PC-9 (cell line): ENCODE results near the gene RHOF.

Experiments used
- EZH2 ChIP-seq: fragments of 200-600 bp; sonication (generic); IDR thresholded peaks from 2 replicates; pipeline ENCODE4 v1.8.0; 2017; ENCODE audit warnings: antibody characterized with exemption, low read depth
- TF ChIP-seq, protein P1 (sequence below): fragments of 200-600 bp; sonication (generic); conservative IDR thresholded peaks from 2 replicates; pipeline ENCODE4 v1.6.1; 2017; ENCODE audit warnings: mixed run types, antibody characterized with exemption, mild to moderate bottlenecking, moderate library complexity

DNA sequence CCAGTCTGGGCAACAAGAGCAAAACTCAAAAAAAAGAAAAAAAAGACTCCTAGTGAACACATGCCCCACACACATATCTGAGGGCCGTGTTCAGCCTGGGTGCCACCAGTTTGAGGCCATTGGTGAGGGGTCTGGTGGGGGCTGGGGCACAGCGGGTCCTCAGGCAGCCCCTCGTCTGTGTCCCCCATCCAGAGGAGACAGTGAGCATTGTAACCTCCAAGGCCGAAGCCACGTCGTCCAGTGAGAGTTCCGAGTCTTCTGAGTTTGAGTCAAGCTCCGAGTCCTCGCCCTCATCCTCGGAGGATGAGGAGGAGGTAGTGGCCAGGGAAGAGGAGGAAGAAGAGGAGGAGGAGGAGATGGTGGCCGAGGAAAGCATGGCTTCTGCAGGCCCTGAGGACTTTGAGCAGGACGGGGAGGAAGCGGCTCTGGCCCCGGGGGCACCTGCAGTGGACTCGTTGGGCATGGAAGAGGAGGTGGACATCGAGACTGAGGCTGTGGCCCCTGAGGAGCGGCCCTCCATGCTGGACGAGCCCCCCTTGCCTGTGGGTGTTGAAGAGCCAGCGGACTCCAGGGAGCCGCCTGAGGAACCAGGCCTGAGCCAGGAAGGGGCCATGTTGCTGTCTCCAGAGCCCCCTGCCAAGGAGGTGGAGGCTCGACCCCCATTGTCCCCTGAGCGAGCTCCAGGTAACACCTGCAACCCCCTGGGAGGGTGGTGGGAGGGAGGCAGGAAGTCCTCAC lies 25.9 kb upstream of the RHOF start:
- TF ChIP-seq, protein P1, sequence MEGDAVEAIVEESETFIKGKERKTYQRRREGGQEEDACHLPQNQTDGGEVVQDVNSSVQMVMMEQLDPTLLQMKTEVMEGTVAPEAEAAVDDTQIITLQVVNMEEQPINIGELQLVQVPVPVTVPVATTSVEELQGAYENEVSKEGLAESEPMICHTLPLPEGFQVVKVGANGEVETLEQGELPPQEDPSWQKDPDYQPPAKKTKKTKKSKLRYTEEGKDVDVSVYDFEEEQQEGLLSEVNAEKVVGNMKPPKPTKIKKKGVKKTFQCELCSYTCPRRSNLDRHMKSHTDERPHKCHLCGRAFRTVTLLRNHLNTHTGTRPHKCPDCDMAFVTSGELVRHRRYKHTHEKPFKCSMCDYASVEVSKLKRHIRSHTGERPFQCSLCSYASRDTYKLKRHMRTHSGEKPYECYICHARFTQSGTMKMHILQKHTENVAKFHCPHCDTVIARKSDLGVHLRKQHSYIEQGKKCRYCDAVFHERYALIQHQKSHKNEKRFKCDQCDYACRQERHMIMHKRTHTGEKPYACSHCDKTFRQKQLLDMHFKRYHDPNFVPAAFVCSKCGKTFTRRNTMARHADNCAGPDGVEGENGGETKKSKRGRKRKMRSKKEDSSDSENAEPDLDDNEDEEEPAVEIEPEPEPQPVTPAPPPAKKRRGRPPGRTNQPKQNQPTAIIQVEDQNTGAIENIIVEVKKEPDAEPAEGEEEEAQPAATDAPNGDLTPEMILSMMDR, result no peak
- no peak for TF ChIP-seq EZH2
